Activated B cell treated with CpG ODN at 0.5 μM for 24 hours (primary cell): Measurements from ENCODE around the gene PHIP. TPM values are rescaled to one million over a fixed set of nuclear protein-coding genes. Genes with fewer than 3 reads are reported as not detected.

Experiments used
- ATAC-seq: fragments of 200-7000 bp; cut with Tn5 transposase; one replicate; pipeline ENCODE4 v1.10.0; 2021; ENCODE audit warnings: low read depth, mild to moderate bottlenecking, moderate library complexity
- CTCF ChIA-PET: fragments of 350-600 bp; sonication (Branson Sonifier 250); formaldehyde crosslinking; loops from one replicate; lab custom pipeline; 2021; ENCODE audit warnings: antibody characterized with exemption; lab: Charles Lee
- POLR2A ChIA-PET: fragments of 350-600 bp; sonication (Branson Sonifier 250); formaldehyde crosslinking; loops from one replicate; lab custom pipeline; 2021; ENCODE audit warnings: antibody characterized with exemption; lab: Charles Lee
- DNase-seq: peaks from one replicate; pipeline ENCODE4 v3.0.0; 2022
- H3K27ac Mint-ChIP-seq: one replicate; pipeline ENCODE4 v1.8.0; 2020; ENCODE audit warnings: mixed read lengths
- H3K27me3 Mint-ChIP-seq: one replicate; pipeline ENCODE4 v1.8.0; 2021; ENCODE audit warnings: mixed read lengths
- H3K36me3 Mint-ChIP-seq: one replicate; pipeline ENCODE4 v1.8.0; 2021; ENCODE audit warnings: low read depth, mixed read lengths
- H3K4me1 Mint-ChIP-seq: one replicate; pipeline ENCODE4 v1.8.0; 2021; ENCODE audit warnings: mixed read lengths
- H3K4me3 Mint-ChIP-seq: one replicate; pipeline ENCODE4 v1.8.0; 2020; ENCODE audit warnings: mild to moderate bottlenecking, mixed read lengths
- H3K9me3 Mint-ChIP-seq: one replicate; pipeline ENCODE4 v1.8.0; 2020; ENCODE audit warnings: mixed read lengths
- intact Hi-C: fragments of 100-400 bp; cut with micrococcal nuclease; formaldehyde crosslinking; loops from one replicate; pipeline ENCODE4 v1.15.1; 2024
- total RNA-seq: library from RNA; stranded (reverse); gene quantifications from 2 replicates; pipeline ENCODE4 v1.2.3, GENCODE V29; 2022
- TF ChIP-seq, protein P1 (sequence below): fragments of 200-600 bp; IDR thresholded peaks from one replicate; pipeline ENCODE4 v1.8.0; 2022; ENCODE audit warnings: antibody characterized with exemption, mild to moderate bottlenecking

The PHIP gene
- total RNA-seq, 1 donor from 2014 or later: 32.3 TPM

DNA sequence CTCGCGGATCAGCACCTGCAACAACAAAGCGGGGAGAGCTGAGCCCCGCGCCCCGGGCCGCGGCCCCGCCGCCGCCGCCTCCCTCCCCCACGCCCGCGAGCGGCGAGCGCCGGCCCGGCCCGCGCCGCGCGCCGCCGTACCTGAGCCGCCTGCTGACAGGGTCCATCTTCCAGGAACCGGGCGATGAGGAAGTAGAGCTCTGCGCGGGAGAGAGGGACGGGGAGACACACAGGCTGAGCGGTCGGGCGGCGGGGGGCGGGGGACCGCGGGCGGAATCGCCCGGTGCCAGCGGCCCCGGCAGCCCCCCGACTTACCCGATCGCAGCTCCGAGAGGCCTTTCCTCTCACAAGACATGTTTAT, 359 bp downstream of the PHIP start:
- ATAC-seq (peak; percentile 23), DNase-seq (no peak)
- ChIA-PET POLR2A (interaction anchor here (0.7 to 2.3 kb wide), 8 partner anchors 17 to 1028 kb away, joined by 3 to 9 read pairs (median 6); partner anchors contain the start of genes BCKDHB, HMGN3, IRAK1BP1 and LCA5), CTCF (no interaction called here)
- peak overlapping the region; percentile 96 for H3K27ac Mint-ChIP-seq
- peaks cover 49% of the 10 kb centered on the region for H3K4me1 Mint-ChIP-seq
- peak overlapping the region; percentile 87 for H3K4me3 Mint-ChIP-seq
- intact Hi-C loops: loop anchor here (1.0 to 2.0 kb wide), 6 partner anchors 157 to 1029 kb away; partner anchors contain the start of genes BCKDHB, HMGN3, IRAK1BP1 and LCA5
- no peaks in the 10 kb centered on the region for H3K9me3 Mint-ChIP-seq
- H3K36me3 Mint-ChIP-seq: peaks cover 24% of the 10 kb centered on the region
- TF ChIP-seq, protein P1, sequence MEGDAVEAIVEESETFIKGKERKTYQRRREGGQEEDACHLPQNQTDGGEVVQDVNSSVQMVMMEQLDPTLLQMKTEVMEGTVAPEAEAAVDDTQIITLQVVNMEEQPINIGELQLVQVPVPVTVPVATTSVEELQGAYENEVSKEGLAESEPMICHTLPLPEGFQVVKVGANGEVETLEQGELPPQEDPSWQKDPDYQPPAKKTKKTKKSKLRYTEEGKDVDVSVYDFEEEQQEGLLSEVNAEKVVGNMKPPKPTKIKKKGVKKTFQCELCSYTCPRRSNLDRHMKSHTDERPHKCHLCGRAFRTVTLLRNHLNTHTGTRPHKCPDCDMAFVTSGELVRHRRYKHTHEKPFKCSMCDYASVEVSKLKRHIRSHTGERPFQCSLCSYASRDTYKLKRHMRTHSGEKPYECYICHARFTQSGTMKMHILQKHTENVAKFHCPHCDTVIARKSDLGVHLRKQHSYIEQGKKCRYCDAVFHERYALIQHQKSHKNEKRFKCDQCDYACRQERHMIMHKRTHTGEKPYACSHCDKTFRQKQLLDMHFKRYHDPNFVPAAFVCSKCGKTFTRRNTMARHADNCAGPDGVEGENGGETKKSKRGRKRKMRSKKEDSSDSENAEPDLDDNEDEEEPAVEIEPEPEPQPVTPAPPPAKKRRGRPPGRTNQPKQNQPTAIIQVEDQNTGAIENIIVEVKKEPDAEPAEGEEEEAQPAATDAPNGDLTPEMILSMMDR: no peak
- no peaks in the 10 kb centered on the region for H3K27me3 Mint-ChIP-seq

DNA sequence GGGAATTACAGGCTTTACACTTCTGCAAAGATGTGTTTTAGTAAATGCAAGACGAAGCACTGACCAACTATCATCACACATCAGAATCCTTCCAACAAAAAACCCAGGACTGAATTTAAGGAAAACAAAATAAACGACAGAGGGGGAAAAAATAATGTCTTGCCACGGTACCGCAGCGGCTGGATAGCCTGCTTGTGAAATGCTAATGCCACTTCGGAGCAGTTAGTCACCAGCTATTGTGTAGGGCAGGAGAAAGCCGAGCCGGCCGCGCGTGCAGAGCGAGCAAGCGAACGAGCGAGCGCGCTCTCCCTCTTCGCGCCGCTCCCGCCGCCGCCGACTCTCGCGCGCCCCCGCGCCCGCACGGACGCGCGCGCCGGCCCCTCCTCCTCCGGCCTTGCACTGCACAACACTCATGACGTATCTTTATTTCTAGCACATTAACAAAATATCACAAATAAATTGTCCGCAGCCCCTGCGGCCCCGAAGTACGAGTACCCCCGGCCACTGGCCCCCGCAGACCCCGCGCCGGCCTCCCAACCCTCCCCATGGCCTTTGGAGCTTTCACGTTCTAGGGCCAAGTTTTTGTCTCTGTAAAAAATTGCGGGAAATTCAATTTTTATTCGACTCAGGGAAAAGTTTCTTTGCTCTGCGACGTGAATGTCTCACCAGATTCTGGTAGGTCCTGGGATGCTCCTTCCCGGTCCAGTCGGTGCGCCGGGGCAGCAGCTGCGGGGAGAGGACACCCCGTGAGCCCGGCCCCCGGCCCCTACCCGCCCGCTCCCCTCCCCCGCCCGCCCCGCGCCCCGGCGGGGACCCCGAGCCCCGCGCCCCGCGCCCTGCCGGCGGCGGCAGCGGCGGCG, 1.0 kb downstream of the PHIP start:
- H3K27ac Mint-ChIP-seq: peak overlapping the region; percentile 89
- ChIA-PET CTCF (no interaction called here), POLR2A (interaction anchor here (1.5 to 2.3 kb wide), 6 partner anchors 10 to 460 kb away, joined by 3 to 9 read pairs (median 7); partner anchors contain the start of genes HMGN3, IRAK1BP1 and LCA5)
- H3K4me1 Mint-ChIP-seq: peaks cover 55% of the 10 kb centered on the region
- peak overlapping the region; percentile 86 for H3K4me3 Mint-ChIP-seq
- ATAC-seq (peak; percentile 56), DNase-seq (peak; percentile 93)
- TF ChIP-seq, protein P1: no peak
- peaks cover 27% of the 10 kb centered on the region for H3K36me3 Mint-ChIP-seq
- intact Hi-C loops: loop anchor here (1.0 kb wide), 2 partner anchors 9 to 927 kb away; partner anchors contain the start of gene TTK
- no peaks in the 10 kb centered on the region for H3K9me3 Mint-ChIP-seq
- no peaks in the 10 kb centered on the region for H3K27me3 Mint-ChIP-seq

DNA sequence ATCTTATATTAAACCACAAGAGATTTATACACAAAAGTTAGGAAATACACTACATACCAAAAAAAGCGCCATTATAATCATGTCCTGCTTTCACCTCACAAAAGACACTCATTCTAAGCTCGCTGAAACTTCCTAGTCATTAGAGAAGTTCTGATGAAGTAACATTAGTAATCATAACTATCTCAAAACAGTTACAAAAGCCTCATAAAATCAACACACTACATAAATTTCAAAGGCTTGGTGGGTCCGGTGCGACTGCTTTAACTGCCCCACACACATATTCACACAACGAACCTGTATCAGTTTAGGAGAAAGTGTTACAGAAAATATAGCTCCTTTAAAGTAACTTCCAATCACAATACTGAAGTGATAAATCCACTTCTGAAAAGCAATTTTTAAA, 1.9 kb downstream of the PHIP start:
- DNase-seq: no peak
- Mint-ChIP-seq H3K27ac (peak overlapping the region; percentile 81), H3K9me3 (no peaks in the 10 kb centered on the region), H3K27me3 (no peaks in the 10 kb centered on the region), H3K4me1 (peaks cover 60% of the 10 kb centered on the region), H3K36me3 (peaks cover 30% of the 10 kb centered on the region), H3K4me3 (peak overlapping the region; percentile 86)
- ChIA-PET CTCF (no interaction called here), POLR2A (interaction anchor here (1.6 kb wide), 1 partner anchor 9 kb away, joined by 6 read pairs; no protein-coding TSS in a partner anchor)
- TF ChIP-seq, protein P1: no peak
- no peak for ATAC-seq
- intact Hi-C loops: loop anchor here (1.0 kb wide), 1 partner anchor 8 kb away; no protein-coding TSS in a partner anchor

DNA sequence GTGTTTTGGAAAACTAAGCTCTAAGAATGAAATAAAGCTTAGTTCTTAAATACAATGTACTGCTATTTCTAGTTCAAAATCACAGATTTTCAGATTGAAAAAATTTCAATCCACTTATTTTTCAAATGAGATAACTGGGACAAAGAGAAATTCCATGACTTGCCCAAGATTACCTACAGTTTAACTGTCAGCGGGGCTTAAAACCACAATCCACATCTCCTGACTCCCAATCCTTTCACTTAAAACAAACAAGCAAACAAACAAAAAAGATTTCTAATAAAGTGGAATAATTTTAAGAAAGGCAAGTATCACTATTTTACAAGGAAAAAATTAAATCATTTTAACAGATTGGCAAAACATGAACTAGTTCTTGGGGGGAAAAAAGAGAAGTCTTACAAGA, 4.2 kb downstream of the PHIP start:
- TF ChIP-seq, protein P1: no peak
- CTCF ChIA-PET: no interaction called here
- Mint-ChIP-seq H3K27ac (no peak overlapping the region), H3K27me3 (no peaks in the 10 kb centered on the region), H3K4me3 (no peak overlapping the region), H3K4me1 (peaks cover 63% of the 10 kb centered on the region), H3K36me3 (peaks cover 37% of the 10 kb centered on the region), H3K9me3 (no peaks in the 10 kb centered on the region)
- POLR2A ChIA-PET: no interaction called here
- no peak for ATAC-seq
- intact Hi-C loops: no loop called here
- DNase-seq: no peak

DNA sequence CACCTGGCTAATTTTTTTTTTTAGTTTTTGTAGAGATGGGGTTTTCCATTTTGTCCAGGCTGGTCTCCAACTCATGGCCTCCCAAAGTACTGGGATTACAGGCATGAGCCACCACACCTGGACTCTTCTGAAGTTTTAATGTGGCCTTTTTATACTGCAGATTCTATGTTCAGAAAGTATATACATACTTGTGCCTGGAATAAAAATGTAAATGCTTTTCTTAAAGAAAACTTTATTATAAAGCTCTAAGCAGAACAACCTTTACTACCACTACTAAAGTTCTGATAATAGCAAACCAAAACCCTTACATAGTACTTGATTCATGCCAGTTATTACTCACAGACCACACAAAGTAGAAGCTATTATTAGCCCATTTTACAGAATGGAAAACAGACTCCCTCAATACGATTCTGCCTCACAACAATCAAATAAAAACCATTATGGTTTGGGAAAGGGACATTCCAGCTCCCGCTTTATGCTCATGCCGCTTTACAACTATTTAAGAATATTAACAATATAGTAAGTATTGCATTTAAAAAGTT, 5.3 kb downstream of the PHIP start:
- H3K4me3 Mint-ChIP-seq: no peak overlapping the region
- POLR2A ChIA-PET: no interaction called here
- CTCF ChIA-PET: no interaction called here

More for the DNA sequence above, 5.3 kb downstream of the PHIP start:
- H3K4me1 Mint-ChIP-seq: peaks cover 57% of the 10 kb centered on the region
- no peaks in the 10 kb centered on the region for H3K27me3 Mint-ChIP-seq
- intact Hi-C loops: no loop called here
- H3K36me3 Mint-ChIP-seq: peaks cover 34% of the 10 kb centered on the region
- no peak overlapping the region for H3K27ac Mint-ChIP-seq
- H3K9me3 Mint-ChIP-seq: no peaks in the 10 kb centered on the region
- TF ChIP-seq, protein P1: no peak
- DNase-seq (no peak), ATAC-seq (no peak)
